ENCODE results near the gene OTUD6A. TPM values are rescaled to one million over a fixed set of nuclear protein-coding genes. Genes with fewer than 3 reads are reported as not detected.

Gene OTUD6A
- total RNA-seq, 2 experiments from 2014 or later = not detected

DNA sequence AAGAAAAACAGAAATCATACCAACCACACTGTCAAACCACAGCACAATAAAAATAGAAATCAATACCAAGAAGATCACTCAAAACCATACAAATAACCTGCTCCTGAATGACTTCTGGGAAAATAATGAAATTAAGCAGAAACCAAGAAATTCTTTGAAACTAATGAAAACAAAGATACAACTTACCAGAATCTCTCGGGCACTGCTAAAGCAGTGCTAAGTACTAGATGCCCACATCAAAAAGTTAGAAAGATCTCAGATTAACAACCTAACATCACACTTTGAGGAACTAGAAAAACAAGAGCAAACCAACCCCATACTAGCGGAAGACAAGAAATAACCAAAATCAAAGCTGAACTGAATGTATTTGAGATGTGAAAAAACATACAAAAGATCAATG lies 45.7 kb upstream of the OTUD6A start:
- Histone ChIP-seq H3K27ac (ENCODE audit: low read depth in 1 of 2, low read length in 2 of 2) (no peak overlapping the region), H3K36me3 (ENCODE audit: insufficient read depth, low read length) (no peaks in the 10 kb centered on the region), H3K4me1 (ENCODE audit: insufficient read depth, low read length) (peaks cover 6% of the 10 kb centered on the region), H3K9me3 (ENCODE audit: control insufficient read depth in 1 of 2, insufficient read depth in 1 of 2, low read length in 2 of 2) (no peaks in the 10 kb centered on the region), H3K4me3 (ENCODE audit: low read length) (no peak overlapping the region), H3K27me3 (ENCODE audit: control insufficient read depth in 1 of 2, insufficient read depth in 2 of 2, low read length in 2 of 2) (no peaks in the 10 kb centered on the region)
- H3K27ac Mint-ChIP-seq = peak overlapping the region; percentile 69
- ChIA-PET CTCF (no interaction called here), POLR2A (interaction anchor here (0.7 kb wide), 1 partner anchor 49 kb away, joined by 5 read pairs; no protein-coding TSS in a partner anchor)
- peaks cover 3% of the 10 kb centered on the region for H3K9me3 Mint-ChIP-seq
- H3K4me1 Mint-ChIP-seq (ENCODE audit: low read depth) = peaks cover 15% of the 10 kb centered on the region
- no peak overlapping the region for H3K4me3 Mint-ChIP-seq
- no peaks in the 10 kb centered on the region for H3K27me3 Mint-ChIP-seq
- TF ChIP-seq, protein P1, sequence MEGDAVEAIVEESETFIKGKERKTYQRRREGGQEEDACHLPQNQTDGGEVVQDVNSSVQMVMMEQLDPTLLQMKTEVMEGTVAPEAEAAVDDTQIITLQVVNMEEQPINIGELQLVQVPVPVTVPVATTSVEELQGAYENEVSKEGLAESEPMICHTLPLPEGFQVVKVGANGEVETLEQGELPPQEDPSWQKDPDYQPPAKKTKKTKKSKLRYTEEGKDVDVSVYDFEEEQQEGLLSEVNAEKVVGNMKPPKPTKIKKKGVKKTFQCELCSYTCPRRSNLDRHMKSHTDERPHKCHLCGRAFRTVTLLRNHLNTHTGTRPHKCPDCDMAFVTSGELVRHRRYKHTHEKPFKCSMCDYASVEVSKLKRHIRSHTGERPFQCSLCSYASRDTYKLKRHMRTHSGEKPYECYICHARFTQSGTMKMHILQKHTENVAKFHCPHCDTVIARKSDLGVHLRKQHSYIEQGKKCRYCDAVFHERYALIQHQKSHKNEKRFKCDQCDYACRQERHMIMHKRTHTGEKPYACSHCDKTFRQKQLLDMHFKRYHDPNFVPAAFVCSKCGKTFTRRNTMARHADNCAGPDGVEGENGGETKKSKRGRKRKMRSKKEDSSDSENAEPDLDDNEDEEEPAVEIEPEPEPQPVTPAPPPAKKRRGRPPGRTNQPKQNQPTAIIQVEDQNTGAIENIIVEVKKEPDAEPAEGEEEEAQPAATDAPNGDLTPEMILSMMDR (IDR thresholded peaks at IDR 0.05) = no peak
- no peak for ATAC-seq (ENCODE audit: poor library complexity)
- DNase-seq = peak in 1 of 14 experiments; percentile 36
- intact Hi-C loops (cut with DNase I, micrococcal nuclease) = no loop called here
- no peaks in the 10 kb centered on the region for H3K36me3 Mint-ChIP-seq (ENCODE audit: low read depth)

DNA sequence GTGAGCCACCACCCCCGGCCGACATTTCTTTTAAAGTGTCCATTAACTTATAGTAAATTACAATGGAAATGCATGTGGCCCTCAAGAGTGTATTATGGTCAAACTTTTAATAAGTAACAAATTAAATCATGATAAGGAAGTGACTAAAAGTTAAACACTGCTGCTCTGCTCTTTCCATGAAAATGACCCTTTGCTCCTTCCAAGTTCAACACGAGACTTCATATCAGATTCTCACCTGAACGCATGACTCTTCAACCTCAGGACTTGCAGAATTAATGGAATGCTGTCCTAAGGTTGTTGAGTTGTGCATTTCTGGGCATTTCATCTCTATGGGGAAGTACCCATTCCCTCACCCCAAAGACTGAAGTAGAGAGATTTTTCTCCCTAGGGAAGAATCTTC lies 39.6 kb upstream of the OTUD6A start:
- Mint-ChIP-seq H3K4me3 (no peak overlapping the region), H3K4me1 (ENCODE audit: low read depth) (peaks cover 16% of the 10 kb centered on the region), H3K27ac (no peak overlapping the region), H3K9me3 (no peaks in the 10 kb centered on the region), H3K36me3 (ENCODE audit: low read depth) (no peaks in the 10 kb centered on the region), H3K27me3 (no peaks in the 10 kb centered on the region)
- ChIA-PET CTCF (no interaction called here), POLR2A (no interaction called here)
- Histone ChIP-seq H3K9me3 (ENCODE audit: control insufficient read depth in 1 of 2, insufficient read depth in 1 of 2, low read length in 2 of 2) (no peaks in the 10 kb centered on the region), H3K27ac (ENCODE audit: low read depth in 1 of 2, low read length in 2 of 2) (no peak overlapping the region), H3K4me3 (ENCODE audit: low read length) (no peak overlapping the region), H3K4me1 (ENCODE audit: insufficient read depth, low read length) (peaks cover 6% of the 10 kb centered on the region), H3K36me3 (ENCODE audit: insufficient read depth, low read length) (no peaks in the 10 kb centered on the region), H3K27me3 (ENCODE audit: control insufficient read depth in 1 of 2, insufficient read depth in 2 of 2, low read length in 2 of 2) (no peaks in the 10 kb centered on the region)
- TF ChIP-seq, protein P1 (IDR thresholded peaks at IDR 0.05) = no peak
- ATAC-seq (ENCODE audit: poor library complexity) = no peak
- intact Hi-C loops (cut with DNase I, micrococcal nuclease) = no loop called here
- no peak for DNase-seq

DNA sequence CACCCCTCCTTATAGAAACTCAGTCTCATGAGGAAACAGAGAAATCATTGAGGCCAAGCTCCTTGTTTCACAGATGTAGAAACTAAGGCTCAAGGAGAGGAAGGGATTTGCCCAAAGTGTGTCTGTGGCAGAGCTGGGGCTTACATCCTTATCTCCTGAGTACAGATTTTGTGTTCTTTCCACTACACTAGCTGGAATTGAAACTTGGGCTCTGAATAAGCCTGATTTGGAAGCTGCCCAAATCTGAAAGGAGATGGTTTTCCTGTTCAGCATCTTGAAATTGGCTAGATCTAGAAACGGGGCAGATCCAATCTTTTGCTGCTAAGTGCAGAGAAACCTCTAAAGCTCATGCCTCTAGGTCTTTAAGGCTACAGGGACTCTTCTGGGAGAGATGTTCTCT lies 36.8 kb upstream of the OTUD6A start:
- intact Hi-C loops (cut with DNase I, micrococcal nuclease) = loop anchor here in 1 of 2 experiments (5.0 kb wide), 1 partner anchor 488 kb away; no protein-coding TSS in a partner anchor
- CTCF ChIA-PET = no interaction called here
- H3K9me3 Mint-ChIP-seq = no peaks in the 10 kb centered on the region
- no peak overlapping the region for H3K4me3 ChIP-seq (ENCODE audit: low read length)
- peaks cover 16% of the 10 kb centered on the region for H3K4me1 Mint-ChIP-seq (ENCODE audit: low read depth)
- no peaks in the 10 kb centered on the region for H3K36me3 Mint-ChIP-seq (ENCODE audit: low read depth)
- DNase-seq (no peak), ATAC-seq (ENCODE audit: poor library complexity) (no peak)
- H3K4me1 ChIP-seq (ENCODE audit: insufficient read depth, low read length) = peaks cover 17% of the 10 kb centered on the region
- no peaks in the 10 kb centered on the region for H3K27me3 ChIP-seq (ENCODE audit: control insufficient read depth in 1 of 2, insufficient read depth in 2 of 2, low read length in 2 of 2)
- H3K27me3 Mint-ChIP-seq = no peaks in the 10 kb centered on the region
- no peak overlapping the region for H3K27ac Mint-ChIP-seq
- no peak overlapping the region for H3K27ac ChIP-seq (ENCODE audit: low read depth in 1 of 2, low read length in 2 of 2)
- H3K4me3 Mint-ChIP-seq = no peak overlapping the region
- TF ChIP-seq, protein P1 (IDR thresholded peaks at IDR 0.05) = no peak
- H3K36me3 ChIP-seq (ENCODE audit: insufficient read depth, low read length) = no peaks in the 10 kb centered on the region
- H3K9me3 ChIP-seq (ENCODE audit: control insufficient read depth in 1 of 2, insufficient read depth in 1 of 2, low read length in 2 of 2) = no peaks in the 10 kb centered on the region
- POLR2A ChIA-PET = no interaction called here

Measured in CD4-positive, alpha-beta T cell (primary cell).